Ovary (tissue), 9 donors: ENCODE data around the gene FGFR3. TPM values are rescaled to one million over a fixed set of nuclear protein-coding genes. Genes with fewer than 3 reads are reported as not detected.

Experiments
- DNase-seq, 5 donors: peaks; one replicate each; pipeline ENCODE4 v3.0.0-alpha.2; 2019 to 2020
- H3K27ac ChIP-seq, 2 donors: fragments of 200-600 bp; one replicate each; pipeline versions ENCODE4 v1.5.1 to v1.8.0; 2019 to 2022
- H3K27me3 ChIP-seq: fragments of 200-600 bp; one replicate; pipeline ENCODE4 v1.8.0; 2022
- H3K36me3 ChIP-seq: fragments of 200-600 bp; sonication (generic); one replicate; pipeline ENCODE4 v1.5.1; 2019
- H3K4me1 ChIP-seq: one replicate; pipeline ENCODE4 v1.8.1; 2013; ENCODE audit warnings: mild to moderate bottlenecking, moderate library complexity; ENCODE audit not compliant: insufficient read depth
- H3K4me3 ChIP-seq: fragments of 200-600 bp; sonication (generic); one replicate; pipeline ENCODE4 v1.5.1; 2017
- H3K9me3 ChIP-seq, 2 donors: fragments of 200-600 bp in 1 of 2; sonication (generic) in 1 of 2; one replicate each; pipeline versions ENCODE4 v1.5.1 to v1.8.1; 2013 to 2019; ENCODE audit warnings: mild to moderate bottlenecking in 1 of 2, moderate library complexity in 1 of 2
- CTCF ChIP-seq, 3 donors: fragments of 450-650 bp in 2 of 3; fragments of 200-600 bp in 1 of 3; IDR thresholded peaks; one replicate each; pipeline versions ENCODE4 v1.5.1 to v1.8.0; 2016 to 2022; ENCODE audit warnings: antibody characterized with exemption in 3 of 3, mild to moderate bottlenecking in 1 of 3
- EP300 ChIP-seq: sonication (generic); formaldehyde crosslinking; IDR thresholded peaks from one replicate; pipeline ENCODE4 v1.6.1; 2017; ENCODE audit warnings: antibody characterized with exemption
- POLR2A ChIP-seq: fragments of 450-650 bp; IDR thresholded peaks from one replicate; pipeline ENCODE4 v1.6.1; 2017; ENCODE audit warnings: antibody characterized with exemption, mild to moderate bottlenecking, moderate library complexity
- WGBS, 3 donors: extraction: QIAGEN DNeasy Blood & Tissue Kit in 1 of 3; methylation state at CpG; one replicate each; pipeline versions ENCODE4 v1.1.5 to v1.1.7; 2013 to 2017; 5-methylcytosine and 5-hydroxymethylcytosine counted together
- intact Hi-C, 4 donors: fragments of 100-400 bp; cut with DNase I; formaldehyde crosslinking; loops; one replicate each; pipeline versions ENCODE4 v1.11.0 to v1.15.1; 2022 to 2023
- polyA plus RNA-seq, 2 donors: library from polyadenylated mRNA; stranded (reverse); fragments of 200-250 nt in 1 of 2; fragments of 350-450 nt in 1 of 2; fragmentation: Illumina TruSeq in 1 of 2; extraction: RNeasy Lipid Tissue Mini Kit (QIAGEN cat#74804) in 1 of 2; gene quantifications; one replicate each; pipeline ENCODE4 v1.2.3, GENCODE V29; 2013 to 2014
- total RNA-seq, 7 donors: library from RNA; depleted of rRNA in 2 of 7; stranded (reverse); fragments of >200 nt in 2 of 7; fragmentation: NEBNext Ultra II Directional in 3 of 7; extraction: Animal tissue kit (Norgen Biotek cat#: 25700) in 3 of 7; gene quantifications; one replicate each; pipeline versions ENCODE4 v1.1.0 to v1.2.4, GENCODE V29; 2016 to 2023
- donor health status: DM: no; HTN: no; CAD: no; lungs with moderate emphysema.
- donor health status: DM: no; HTN: no; CAD: no.
- donor health status: Bipolar disorder and iron deficiency.
- donor health status: DM: yes; HTN: yes; CAD: no.
- donor health status: DM: no; HTN: no; CAD: no.
- donor health status: DM: yes; HTN: yes; CAD: no.

Gene FGFR3
- total and polyA plus RNA-seq, 9 donors: 0.12 to 9.2 (median 0.57) TPM

- H3K4me3 ChIP-seq: no peak overlapping the region
- intact Hi-C loops: no loop called here
- 87 to 92% (median 90%) methylated on average over 30 of the region's 30 CpGs for WGBS, 3 donors
- no peak overlapping the region for H3K27ac ChIP-seq
- TF ChIP-seq CTCF (IDR thresholded peaks at IDR 0.05) (no peak), EP300 (no peak), POLR2A (no peak)
- no peaks in the 10 kb centered on the region for H3K4me1 ChIP-seq
- no peak for DNase-seq
- no peaks in the 10 kb centered on the region for H3K9me3 ChIP-seq
- H3K27me3 ChIP-seq: no peaks in the 10 kb centered on the region
- no peaks in the 10 kb centered on the region for H3K36me3 ChIP-seq
These were observed 33.6 kb downstream of the FGFR3 start for GRCh38 chr4:1826531-1827350.

- no peak overlapping the region for H3K27ac ChIP-seq
- 87 to 93% (median 91%) methylated on average over 3 of the region's 3 CpGs for WGBS, 3 donors
- intact Hi-C loops: no loop called here
- DNase-seq: no peak
- H3K9me3 ChIP-seq: no peaks in the 10 kb centered on the region
- TF ChIP-seq POLR2A: no peak
- no peak for TF ChIP-seq EP300
- TF ChIP-seq CTCF (IDR thresholded peaks at IDR 0.05): no peak
- no peaks in the 10 kb centered on the region for H3K4me1 ChIP-seq
- H3K36me3 ChIP-seq: no peaks in the 10 kb centered on the region
- no peaks in the 10 kb centered on the region for H3K27me3 ChIP-seq
- no peak overlapping the region for H3K4me3 ChIP-seq
These were observed 37.1 kb downstream of the FGFR3 start for GRCh38 chr4:1830234-1830633.

- TF ChIP-seq POLR2A: no peak
- no peak for TF ChIP-seq CTCF (IDR thresholded peaks at IDR 0.05)
- TF ChIP-seq EP300: no peak
- 90% methylated on average over 8 of the region's 8 CpGs for WGBS, 3 donors
- Histone ChIP-seq H3K27me3 (no peaks in the 10 kb centered on the region), H3K9me3 (no peaks in the 10 kb centered on the region), H3K4me1 (no peaks in the 10 kb centered on the region), H3K4me3 (no peak overlapping the region), H3K36me3 (no peaks in the 10 kb centered on the region), H3K27ac (no peak overlapping the region)
- intact Hi-C loops: no loop called here
- no peak for DNase-seq
These were observed 37.6 kb downstream of the FGFR3 start for GRCh38 chr4:1830642-1831228.

GRCh38 chr4:1831331-1831730 lies 38.2 kb downstream of the FGFR3 start:
- H3K36me3 ChIP-seq: no peaks in the 10 kb centered on the region
- H3K27ac ChIP-seq: no peak overlapping the region
- no peaks in the 10 kb centered on the region for H3K4me1 ChIP-seq
- no peaks in the 10 kb centered on the region for H3K27me3 ChIP-seq
- H3K9me3 ChIP-seq: no peaks in the 10 kb centered on the region
- WGBS, 3 donors: 89 to 95% (median 92%) methylated on average over 8 of the region's 8 CpGs
- DNase-seq: no peak
- H3K4me3 ChIP-seq: no peak overlapping the region
- intact Hi-C loops: no loop called here
- TF ChIP-seq CTCF (IDR thresholded peaks at IDR 0.05): no peak
- no peak for TF ChIP-seq POLR2A
- TF ChIP-seq EP300: no peak
